HL-60/S4 (cell line): ENCODE measurements around the gene THBD.

ENCODE experiments used
- in situ Hi-C: fragments of 300-500 bp; cut with MboI; formaldehyde crosslinking; loops from 2 replicates; pipeline ENCODE4 v1.14.3; 2022; ENCODE audit warnings: low sequenced_read_pairs

The THBD gene, protein sequence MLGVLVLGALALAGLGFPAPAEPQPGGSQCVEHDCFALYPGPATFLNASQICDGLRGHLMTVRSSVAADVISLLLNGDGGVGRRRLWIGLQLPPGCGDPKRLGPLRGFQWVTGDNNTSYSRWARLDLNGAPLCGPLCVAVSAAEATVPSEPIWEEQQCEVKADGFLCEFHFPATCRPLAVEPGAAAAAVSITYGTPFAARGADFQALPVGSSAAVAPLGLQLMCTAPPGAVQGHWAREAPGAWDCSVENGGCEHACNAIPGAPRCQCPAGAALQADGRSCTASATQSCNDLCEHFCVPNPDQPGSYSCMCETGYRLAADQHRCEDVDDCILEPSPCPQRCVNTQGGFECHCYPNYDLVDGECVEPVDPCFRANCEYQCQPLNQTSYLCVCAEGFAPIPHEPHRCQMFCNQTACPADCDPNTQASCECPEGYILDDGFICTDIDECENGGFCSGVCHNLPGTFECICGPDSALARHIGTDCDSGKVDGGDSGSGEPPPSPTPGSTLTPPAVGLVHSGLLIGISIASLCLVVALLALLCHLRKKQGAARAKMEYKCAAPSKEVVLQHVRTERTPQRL

GRCh38 chr20:23049201-23050075 lies at the start of gene THBD:
Gene THBD (minus strand): TSS chr20:23049672. CDS start chr20:23049504, 168 bp downstream.
- in situ Hi-C loops = loop anchor here (10.0 kb wide), 1 partner anchor 125 kb away; no protein-coding TSS in a partner anchor

DNA sequence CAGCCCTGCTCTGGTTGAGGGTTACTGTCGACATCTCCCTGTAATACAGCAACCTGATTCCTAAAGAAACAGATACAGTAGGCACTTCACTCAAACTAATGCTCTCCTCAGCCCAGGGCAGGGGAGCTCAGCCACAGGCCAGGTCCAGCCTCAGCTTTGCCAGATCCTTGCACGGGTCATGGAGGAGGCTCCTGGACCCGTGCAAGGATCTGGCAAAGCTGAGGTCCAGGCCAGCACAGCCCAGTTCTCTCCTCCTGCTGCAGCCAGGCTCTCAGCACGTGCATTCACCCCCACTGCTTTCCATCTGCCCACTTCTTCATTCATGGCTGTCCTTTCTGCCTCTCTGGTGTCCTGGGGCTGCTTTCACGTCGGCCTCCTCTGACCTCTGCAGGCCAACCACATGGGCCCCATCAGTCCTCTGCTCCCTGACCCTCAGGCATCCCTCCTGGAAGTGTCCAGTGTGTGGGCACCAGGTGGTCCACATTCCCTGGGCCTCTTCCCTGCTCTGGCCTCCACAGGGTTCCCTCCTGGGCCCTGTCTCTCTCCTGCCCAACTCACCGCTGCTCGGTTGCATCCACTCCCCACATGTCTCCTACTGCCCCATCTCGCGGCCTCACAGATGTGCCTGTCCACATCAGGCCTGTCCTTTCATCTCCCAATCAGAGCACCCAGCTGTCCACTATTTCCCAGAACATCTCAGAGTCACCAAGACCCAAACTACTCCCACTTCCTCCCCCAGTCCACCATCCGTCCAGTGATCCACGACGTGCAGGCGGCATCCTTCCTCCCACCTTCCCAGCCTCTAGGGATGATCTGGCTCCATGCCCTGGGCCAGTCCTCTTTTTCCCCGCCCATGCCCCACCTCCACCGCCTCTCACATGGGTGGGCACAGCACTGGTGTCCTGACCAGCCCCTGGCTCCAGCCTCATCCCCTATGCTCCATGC lies 48.4 kb upstream of the THBD start:
- in situ Hi-C loops = no loop called here

DNA sequence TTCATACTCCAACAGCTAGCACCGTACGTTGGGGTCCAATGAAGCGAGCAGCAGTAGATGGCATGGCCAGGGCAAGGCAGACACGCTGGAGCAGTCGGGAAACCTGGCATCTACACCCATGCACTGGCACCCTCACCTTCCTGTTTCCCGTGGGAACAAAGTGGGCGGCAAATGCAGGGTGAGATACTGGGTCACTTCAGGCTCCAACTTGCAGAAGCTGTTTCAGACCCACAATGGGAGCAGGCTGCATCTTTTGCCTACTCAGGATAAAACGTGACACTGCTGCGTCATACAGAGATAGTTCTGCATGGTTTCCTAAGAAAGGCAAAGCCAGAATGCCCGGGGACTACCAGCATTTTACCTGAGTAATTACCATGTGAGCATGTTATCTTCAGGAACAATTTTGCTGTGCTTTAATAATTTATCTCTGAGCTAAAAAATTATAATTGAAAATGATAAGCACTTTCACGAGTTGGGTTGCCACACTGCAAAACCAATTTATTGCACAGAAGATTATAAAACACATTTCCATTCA lies 47.6 kb upstream of the THBD start:
- in situ Hi-C loops = no loop called here

DNA sequence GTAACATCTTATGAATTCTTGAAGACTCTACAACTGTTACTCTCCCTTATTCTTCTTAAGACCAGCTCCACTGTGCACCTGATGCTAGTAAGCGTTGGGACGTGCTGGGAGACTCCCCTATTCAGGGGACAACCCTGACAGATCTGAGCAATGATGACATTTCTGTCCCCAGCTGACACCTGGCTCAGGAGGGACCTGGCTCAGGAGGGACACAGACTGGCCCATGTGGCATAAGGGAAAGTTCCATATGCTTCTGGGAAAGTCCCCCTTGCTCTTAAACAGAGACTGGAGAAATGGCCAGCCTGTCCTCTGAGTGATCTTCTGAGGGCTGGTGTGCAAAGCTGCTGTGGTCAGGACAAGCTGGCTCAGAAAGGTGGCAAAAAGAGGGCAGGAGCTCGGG lies 46.6 kb upstream of the THBD start:
- in situ Hi-C loops = no loop called here

GRCh38 chr20:23095499-23095898 lies 46.0 kb upstream of the THBD start:
- in situ Hi-C loops = no loop called here

DNA sequence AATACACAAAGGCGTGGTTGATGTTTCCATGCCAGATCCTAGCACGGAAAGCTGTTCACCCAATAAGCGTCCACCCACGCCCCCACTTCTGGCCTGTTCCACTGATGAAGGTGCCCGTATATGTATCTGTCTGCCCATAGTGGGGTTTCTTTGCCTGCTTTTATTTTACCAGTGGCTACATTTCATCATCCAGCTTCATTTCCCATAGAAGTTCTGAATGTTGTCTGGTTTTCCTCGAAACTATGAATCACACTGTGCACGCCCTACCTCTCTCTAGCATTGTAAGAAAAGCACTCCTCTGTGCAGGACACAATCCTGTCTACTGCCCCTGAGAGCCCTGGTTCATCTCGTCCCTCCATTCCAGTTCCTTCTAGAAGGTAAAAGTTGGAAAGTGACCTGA lies 45.5 kb upstream of the THBD start:
- in situ Hi-C loops = no loop called here

DNA sequence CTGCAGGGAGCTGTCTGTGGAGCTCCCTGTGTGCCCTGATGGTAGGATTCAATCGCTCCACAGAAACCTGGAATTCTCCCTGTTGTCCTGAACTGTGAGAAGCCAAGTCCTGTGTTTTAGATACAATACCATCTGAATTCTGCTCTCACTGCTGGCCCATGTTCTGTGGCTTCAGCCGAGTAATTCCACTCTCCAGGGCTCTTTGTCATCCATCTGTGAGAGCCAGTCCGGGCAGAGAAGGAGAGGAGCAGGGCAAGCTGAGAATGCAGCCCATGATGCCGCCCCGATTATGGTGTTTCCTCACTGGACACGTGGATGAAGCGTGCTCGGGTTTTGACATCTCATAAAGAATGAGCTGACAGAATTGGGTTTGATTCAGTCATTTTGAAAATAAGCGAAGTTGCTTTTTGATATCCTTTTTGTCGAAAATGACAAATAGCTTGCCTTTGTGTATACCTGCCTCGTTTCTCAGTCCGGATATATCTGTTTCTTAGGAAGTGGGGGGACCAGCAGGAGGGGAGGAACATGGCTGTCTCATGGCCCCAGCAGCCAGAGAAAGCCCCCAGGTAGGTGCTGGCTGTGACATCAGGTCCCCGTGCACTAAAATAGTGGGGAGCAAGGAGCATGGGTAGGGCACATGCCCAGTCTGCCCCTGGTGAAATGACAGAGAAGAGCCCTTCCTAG lies 44.9 kb upstream of the THBD start:
- in situ Hi-C loops = no loop called here

DNA sequence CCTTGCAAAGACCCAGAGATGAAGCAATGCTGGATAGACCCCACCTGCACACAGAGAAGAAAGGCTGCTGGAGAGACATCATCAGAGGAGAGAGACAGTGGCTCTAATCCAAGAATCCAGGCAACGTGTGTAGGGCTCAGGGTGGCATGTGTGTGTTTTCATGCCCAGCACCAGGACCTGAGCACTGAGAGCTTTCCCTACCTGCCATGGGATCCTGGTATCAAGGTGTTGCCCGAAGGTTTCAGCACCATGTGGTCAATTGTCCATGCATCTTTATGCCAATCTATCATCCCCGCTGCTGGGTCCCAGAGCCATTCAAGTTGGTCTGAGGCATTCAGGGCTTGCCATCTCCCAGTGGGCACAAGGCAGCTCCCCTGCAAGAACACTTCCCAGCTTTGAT lies 44.1 kb upstream of the THBD start:
- in situ Hi-C loops = no loop called here

DNA sequence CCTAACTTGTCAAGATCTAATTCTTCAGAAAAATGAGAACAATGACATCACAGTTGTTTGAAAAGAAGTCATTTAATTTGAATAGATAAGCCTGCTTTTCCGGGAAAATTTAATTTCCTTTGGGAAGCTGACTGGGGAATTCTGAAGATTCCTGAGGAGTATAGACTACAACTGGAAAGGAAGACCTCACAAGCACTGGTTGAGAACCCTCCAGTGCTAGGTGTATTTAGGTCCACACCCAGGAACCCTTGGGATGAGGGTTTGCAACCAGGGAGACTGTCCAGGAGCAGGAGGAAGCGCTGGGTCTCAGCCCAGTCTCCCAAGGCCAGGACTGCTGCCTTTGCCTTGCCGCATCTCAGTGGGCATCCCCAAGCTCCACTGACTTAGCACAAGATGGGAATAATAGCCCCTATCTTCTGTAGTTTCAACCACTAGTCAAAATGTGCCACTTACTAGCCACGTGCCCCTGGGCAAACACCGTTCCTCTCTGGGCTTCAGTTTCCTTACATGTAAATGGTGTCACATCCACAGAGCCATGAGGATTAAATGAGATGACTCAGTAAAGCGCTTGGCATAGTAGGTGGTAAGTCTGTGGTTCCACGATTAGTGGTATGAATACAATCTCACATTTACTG lies 43.5 kb upstream of the THBD start:
- in situ Hi-C loops = no loop called here

GRCh38 chr20:23092384-23092756 lies 42.9 kb upstream of the THBD start:
- in situ Hi-C loops = no loop called here

GRCh38 chr20:23091721-23092383 lies 42.4 kb upstream of the THBD start:
- in situ Hi-C loops = no loop called here

GRCh38 chr20:23090878-23091277 lies 41.4 kb upstream of the THBD start:
- in situ Hi-C loops = no loop called here

DNA sequence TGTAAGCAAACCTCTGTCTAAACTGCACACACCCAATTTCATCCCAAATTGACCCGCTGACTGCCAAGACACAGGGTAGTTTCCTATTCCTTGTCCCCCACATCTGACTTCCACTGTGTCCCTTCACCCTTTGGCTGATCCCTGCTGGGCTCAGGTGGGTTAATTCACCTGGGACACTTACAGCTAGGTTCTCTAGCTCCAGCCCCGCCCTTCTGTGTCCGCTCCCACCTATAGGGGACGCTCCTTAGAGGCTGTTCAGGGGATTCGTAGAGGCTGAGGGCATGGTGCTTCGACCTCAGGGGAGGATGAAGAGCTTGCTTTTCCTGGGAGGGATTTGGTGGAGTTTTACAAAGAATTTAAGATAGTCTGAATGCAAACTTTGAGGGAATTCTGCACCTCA lies 40.7 kb upstream of the THBD start:
- in situ Hi-C loops = no loop called here

GRCh38 chr20:23088866-23089265 lies 39.4 kb upstream of the THBD start:
- in situ Hi-C loops = no loop called here

DNA sequence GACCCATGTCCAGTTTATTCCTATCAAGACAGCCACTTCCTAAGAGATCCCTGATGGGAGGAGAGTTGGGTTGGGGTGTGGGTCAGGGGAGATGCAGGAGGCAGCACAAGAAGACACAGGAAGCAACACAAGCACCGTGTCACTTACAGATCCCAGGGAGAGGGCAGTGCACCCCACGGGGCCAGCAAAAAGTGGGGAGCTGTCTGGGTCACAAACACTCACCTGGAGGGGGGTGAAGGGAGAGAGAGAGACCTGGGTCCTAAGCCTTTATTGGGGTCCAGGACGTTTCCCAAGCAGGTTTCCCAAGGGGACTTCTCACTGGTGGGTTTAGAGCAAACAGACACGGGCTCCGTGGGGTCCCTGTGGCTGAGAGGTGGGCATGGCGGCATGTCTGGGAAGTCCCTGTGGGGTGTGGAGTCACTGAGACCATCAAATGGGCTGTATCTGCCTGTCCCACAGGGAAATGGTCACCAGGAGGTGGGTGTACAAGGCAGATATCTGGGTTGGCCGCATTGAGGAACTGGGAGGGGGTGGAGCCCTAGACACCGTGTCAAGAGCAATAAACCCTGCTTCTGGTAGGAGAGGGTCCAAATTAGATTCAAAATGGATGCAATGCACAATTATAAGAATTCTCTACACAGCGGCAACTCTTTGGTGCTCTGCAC lies 38.2 kb upstream of the THBD start:
- in situ Hi-C loops = no loop called here

DNA sequence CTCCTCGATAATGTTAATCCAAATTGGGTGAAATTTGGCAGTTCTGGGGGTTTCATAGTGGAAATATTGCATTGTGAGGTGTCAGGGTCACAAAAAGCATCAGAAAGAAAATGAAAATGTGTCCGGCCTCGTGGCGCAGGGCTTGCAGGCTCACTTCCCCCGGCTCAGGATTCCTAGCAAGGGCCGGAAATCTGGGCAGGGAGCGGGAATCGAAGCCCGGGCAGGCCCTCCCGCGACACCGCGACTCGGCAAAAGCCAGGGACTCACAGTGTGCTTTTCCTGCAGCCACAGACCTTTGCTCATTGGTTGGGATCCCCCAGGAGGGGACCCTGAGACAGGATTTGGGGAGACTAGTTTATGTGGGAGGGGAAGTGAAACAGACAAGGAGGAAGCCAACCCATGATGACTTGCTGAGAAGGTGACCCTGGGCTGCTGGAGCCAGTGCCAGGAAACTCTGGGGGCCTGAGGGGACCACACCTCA lies 37.5 kb upstream of the THBD start:
- in situ Hi-C loops = no loop called here

DNA sequence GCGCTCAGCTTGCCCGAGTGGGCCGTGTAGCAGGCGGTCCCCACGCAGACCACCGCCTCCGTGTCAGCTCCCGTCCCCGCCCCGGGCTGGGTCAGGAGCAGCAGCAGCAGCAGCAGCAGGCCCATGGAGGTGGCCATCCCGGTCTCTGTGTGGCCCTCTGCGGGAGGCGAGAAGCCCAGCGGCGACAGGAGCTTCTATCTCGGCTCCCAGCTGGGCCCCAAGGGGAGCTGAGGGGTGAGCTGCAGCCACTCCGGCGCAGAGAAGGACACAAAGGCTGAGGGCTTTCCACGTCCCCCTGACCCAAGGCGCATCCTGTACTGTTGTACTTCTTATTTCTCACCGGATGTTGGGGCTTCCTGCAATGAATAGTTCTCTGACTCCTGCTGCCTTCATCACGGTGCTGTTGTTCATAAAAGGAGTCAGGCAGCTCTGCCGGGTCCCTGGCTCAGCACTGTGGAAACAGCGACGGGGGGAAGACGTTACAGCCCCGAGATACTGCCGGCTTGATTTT lies 36.6 kb upstream of the THBD start, which contains the start of gene CD93:
Gene CD93 (minus strand): TSS at position 269 of the 511 bp plus-strand sequence. CDS start 132 bp downstream, at position 137.
- in situ Hi-C loops = no loop called here
